Epithelial cell of proximal tubule (primary cell): Measurements from ENCODE around the gene ACADM. TPM values are rescaled to one million over a fixed set of nuclear protein-coding genes. Genes with fewer than 3 reads are reported as not detected.
"Not testable (repeated sequence)": the region's sequence is repeated elsewhere in the genome, so short reads cannot be mapped to it uniquely, and the experiment has no call there.

Experiments used
- DNase-seq: peaks from one replicate; pipeline ENCODE4 v3.0.0-alpha.2; 2011; ENCODE audit warnings: low read depth
- H3K4me3 ChIP-seq: 2 replicates; pipeline ENCODE4 v1.5.1; 2011; ENCODE audit warnings: low read depth, mild to moderate bottlenecking, low read length
- total RNA-seq: library from RNA; depleted of rRNA; stranded (reverse); fragments of >200 nt; gene quantifications from 2 replicates; pipeline ENCODE4 v1.2.3, GENCODE V29; 2015
- TF ChIP-seq, protein P1 (sequence below): conservative IDR thresholded peaks from 2 replicates; pipeline ENCODE4 v1.5.1; 2012; ENCODE audit warnings: low read depth, mild to moderate bottlenecking, low read length

ACADM gene
- total RNA-seq, 1 donor from 2014 or later, result 37.8 TPM

DNA sequence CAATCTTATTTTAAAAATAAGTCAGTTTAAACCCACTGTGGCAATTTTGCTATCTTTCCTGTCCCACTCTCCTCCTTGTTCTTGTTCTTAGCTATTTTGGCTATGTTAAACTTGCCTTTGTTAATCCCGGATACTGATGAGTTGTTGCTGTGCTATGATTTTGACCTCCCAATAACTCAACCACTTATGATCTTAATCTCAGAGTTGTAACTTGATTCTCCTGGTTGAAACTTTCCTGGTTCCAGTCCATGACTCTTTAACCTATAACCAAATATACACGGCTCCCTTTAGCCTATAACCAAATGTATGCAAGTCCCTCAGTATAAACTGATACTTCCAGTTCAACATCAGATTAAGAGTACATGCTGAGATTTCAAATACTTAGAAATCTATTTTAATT is 15.6 kb upstream of the ACADM start:
- no peak overlapping the region for H3K4me3 ChIP-seq
- TF ChIP-seq, protein P1, sequence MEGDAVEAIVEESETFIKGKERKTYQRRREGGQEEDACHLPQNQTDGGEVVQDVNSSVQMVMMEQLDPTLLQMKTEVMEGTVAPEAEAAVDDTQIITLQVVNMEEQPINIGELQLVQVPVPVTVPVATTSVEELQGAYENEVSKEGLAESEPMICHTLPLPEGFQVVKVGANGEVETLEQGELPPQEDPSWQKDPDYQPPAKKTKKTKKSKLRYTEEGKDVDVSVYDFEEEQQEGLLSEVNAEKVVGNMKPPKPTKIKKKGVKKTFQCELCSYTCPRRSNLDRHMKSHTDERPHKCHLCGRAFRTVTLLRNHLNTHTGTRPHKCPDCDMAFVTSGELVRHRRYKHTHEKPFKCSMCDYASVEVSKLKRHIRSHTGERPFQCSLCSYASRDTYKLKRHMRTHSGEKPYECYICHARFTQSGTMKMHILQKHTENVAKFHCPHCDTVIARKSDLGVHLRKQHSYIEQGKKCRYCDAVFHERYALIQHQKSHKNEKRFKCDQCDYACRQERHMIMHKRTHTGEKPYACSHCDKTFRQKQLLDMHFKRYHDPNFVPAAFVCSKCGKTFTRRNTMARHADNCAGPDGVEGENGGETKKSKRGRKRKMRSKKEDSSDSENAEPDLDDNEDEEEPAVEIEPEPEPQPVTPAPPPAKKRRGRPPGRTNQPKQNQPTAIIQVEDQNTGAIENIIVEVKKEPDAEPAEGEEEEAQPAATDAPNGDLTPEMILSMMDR, result no peak
- no peak for DNase-seq

DNA sequence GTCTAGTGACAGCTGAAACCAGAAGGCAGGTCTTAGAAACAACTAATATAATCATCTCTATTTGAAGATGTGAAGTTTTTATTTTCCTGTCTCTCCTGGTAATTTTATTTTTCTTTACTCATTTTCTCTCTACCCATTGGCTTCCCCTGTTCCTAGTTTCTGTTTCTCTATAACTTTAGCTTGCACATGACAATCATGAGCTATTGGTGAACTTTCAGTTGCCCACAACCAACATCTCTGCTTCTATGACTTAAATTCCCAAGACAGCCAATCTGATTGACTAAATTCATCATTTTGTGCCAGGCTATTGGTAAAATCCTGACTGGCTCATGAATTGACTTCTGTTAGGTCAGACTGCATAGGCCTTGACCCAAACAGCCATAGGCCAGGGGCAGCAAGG is 13.7 kb upstream of the ACADM start:
- no peak overlapping the region for H3K4me3 ChIP-seq
- TF ChIP-seq, protein P1, result no peak
- no peak for DNase-seq

DNA sequence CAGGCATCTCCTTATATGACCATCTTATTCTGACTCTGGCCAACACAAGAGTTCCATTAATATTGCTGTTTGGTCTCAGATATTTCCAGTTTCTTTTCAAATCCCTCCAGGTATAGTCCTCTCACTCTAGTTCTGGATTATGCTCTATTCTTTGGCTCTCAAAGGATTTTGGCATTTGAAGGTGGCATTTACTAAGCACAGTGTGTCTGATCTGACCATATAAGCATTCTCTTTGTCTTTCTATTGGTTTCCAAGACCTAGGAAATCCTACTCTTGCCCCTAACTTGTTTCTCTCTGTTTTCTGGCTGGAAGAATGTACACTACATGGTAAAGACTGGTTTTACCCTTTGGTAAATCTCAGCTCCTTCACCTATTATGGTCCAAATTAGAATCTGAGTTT is 12.7 kb upstream of the ACADM start:
- H3K4me3 ChIP-seq, result no peak overlapping the region
- TF ChIP-seq, protein P1, result no peak
- DNase-seq, result no peak

DNA sequence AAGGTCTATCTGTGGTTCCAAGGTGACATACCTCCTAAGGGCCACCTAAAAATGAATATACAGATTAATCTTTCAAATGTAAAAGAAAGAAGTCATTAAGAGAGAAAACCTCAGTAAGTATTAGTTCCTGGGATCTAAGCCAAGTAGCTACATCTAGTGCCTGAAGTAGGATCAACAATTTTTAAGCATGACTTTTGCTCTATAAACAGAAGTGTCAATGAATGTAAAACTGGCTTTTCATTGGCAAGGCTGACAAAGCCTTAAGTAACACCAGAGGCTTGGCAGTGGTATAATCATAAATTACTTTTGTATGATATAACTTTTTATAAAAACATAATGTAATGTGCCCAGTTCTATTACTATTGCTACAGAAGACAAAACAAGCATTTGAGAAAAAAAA is 12.2 kb upstream of the ACADM start:
- no peak for DNase-seq
- TF ChIP-seq, protein P1, result no peak
- no peak overlapping the region for H3K4me3 ChIP-seq

DNA sequence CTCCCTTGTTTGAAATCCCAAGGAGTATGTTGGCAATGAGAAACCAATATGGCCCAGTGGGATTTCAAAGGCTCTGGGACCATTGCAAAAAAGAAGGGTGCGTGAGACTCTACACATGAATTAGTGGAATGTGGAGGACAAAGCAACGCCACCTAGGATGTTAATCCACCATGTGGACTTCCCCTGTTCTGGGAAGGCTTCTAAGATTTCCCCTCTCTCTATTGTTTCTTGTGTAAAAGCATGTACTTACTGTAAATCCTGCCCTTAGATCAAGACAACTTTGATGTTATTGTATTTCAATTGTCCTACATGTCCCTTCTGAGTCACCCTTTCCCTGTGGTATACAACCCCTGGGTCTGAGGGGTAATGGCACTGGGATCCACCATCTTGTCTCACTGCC is 4.7 kb upstream of the ACADM start:
- no peak for DNase-seq
- TF ChIP-seq, protein P1, result no peak
- H3K4me3 ChIP-seq, result no peak overlapping the region

DNA sequence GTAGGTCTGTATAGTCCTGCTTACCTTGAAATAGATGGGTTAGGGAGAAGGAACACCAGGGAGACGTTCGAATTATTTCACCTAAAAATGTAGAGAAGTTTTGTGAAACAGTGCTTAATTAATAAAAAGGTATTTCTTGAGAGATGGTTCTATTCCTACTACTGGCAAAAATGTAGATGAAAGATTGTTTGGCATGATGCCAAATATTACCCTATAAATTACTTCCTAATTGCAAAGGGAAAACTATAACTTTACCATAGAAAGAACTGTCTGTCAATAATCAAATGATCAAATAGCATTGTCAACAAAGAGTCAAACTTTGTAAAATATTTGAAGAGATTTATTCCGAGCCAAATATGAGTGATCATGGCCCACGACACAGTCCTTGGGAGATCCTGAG is 4.2 kb upstream of the ACADM start:
- no peak overlapping the region for H3K4me3 ChIP-seq
- DNase-seq, result no peak
- TF ChIP-seq, protein P1, result no peak

DNA sequence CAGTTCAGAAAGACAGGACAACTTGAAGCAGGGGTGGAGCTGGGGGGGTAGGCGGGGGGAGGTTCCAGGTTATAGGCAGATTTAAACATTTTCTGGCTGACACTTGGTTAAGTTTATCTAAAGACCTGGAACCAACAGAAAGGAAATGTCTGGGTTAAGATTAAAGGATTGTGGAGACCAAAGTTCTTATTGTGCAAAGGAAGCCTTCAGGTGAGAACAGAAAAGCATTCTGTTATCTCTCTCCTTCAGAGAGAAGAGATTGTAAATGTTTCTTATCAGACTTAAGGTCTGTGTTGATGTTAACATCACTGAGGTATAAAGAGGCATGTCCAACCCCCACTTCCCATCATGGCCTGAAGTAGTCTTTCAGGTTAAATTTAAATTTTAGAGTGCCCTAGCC is 3.7 kb upstream of the ACADM start:
- no peak overlapping the region for H3K4me3 ChIP-seq
- no peak for DNase-seq
- TF ChIP-seq, protein P1, result no peak

DNA sequence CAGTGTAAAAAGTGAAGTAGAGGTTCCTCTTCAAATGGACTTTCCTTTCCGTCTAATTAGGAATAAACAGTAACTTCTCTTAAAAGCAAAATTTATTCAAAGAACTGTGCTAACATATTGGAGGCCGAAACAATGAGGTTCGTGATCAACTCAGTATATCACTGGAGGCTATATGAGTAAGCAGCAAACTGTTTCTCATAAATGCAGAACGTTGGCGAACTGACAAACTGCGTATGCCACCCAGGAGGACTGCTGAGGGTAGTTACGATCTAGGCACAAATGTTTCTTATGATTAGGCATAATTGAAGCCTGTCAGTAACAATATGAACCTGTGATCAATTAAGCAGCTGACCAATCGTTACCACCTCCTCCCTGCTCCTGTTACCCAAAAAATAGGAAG is 2.3 kb upstream of the ACADM start:
- DNase-seq, H3K4me3 ChIP-seq: not testable (repeated sequence)
